Mesothelial cell of epicardium (in vitro differentiated cells): ENCODE data around the gene HSBP1L1. TPM values are rescaled to one million over a fixed set of nuclear protein-coding genes. Genes with fewer than 3 reads are reported as not detected.
"Not testable (repeated sequence)": the region's sequence is repeated elsewhere in the genome, so short reads cannot be mapped to it uniquely, and the experiment has no call there.

ENCODE experiments used
- DNase-seq, 2 experiments: peaks; one replicate each; pipeline ENCODE4 v3.0.0; 2021; ENCODE audit warnings: low spot score in 2 of 2; ENCODE audit not compliant: unreplicated experiment in 2 of 2
- H3K27ac Mint-ChIP-seq: 2 replicates; pipeline ENCODE4 v1.8.0; 2021; ENCODE audit warnings: mixed read lengths
- H3K27me3 Mint-ChIP-seq: 2 replicates; pipeline ENCODE4 v1.8.0; 2021; ENCODE audit warnings: low read depth, mixed read lengths
- H3K36me3 Mint-ChIP-seq: 2 replicates; pipeline ENCODE4 v1.8.0; 2021; ENCODE audit warnings: mixed read lengths
- H3K4me1 Mint-ChIP-seq: 2 replicates; pipeline ENCODE4 v1.8.0; 2021; ENCODE audit warnings: mixed read lengths
- H3K4me3 Mint-ChIP-seq: 2 replicates; pipeline ENCODE4 v1.8.0; 2021; ENCODE audit warnings: mild to moderate bottlenecking, moderate library complexity, mixed read lengths
- H3K9me3 Mint-ChIP-seq: 2 replicates; pipeline ENCODE4 v1.8.0; 2021; ENCODE audit warnings: mixed read lengths
- CTCF ChIP-seq: fragments of 200-600 bp; sonication (generic); IDR thresholded peaks from one replicate; pipeline ENCODE4 v1.5.0; 2021; ENCODE audit warnings: antibody characterized with exemption; ENCODE audit not compliant: unreplicated experiment
- total RNA-seq: library from RNA; stranded (reverse); gene quantifications from 3 replicates; pipeline ENCODE4 v1.2.1, GENCODE V29; 2021

Gene HSBP1L1
- total RNA-seq, 1 donor from 2014 or later: 35.4 TPM

GRCh38 chr18:79988451-79989194, 24.2 kb downstream of the HSBP1L1 start, which contains the start of gene TXNL4A:
TXNL4A (minus strand) TSS chr18:79988563; CDS start chr18:79988392, 171 bp downstream.
- no peak for TF ChIP-seq CTCF
- peaks cover 28% of the 10 kb centered on the region for H3K4me1 Mint-ChIP-seq
- peaks cover 9% of the 10 kb centered on the region for H3K36me3 Mint-ChIP-seq
- H3K4me3 Mint-ChIP-seq: peak within 1 kb of the TSS; percentile 93
- peak; percentile 50 to 75 for DNase-seq
- H3K27ac Mint-ChIP-seq: peak within 1 kb of the TSS; percentile 100
- no peaks in the 10 kb centered on the region for H3K27me3 Mint-ChIP-seq
- H3K9me3 Mint-ChIP-seq: no peaks in the 10 kb centered on the region

- peaks cover 28% of the 10 kb centered on the region for H3K4me1 Mint-ChIP-seq
- no peaks in the 10 kb centered on the region for H3K9me3 Mint-ChIP-seq
- H3K27ac Mint-ChIP-seq: peak overlapping the region; percentile 100
- no peak for TF ChIP-seq CTCF
- H3K4me3 Mint-ChIP-seq: peak overlapping the region; percentile 93
- H3K36me3 Mint-ChIP-seq: peaks cover 6% of the 10 kb centered on the region
- H3K27me3 Mint-ChIP-seq: no peaks in the 10 kb centered on the region
- no peak for DNase-seq
These were observed 24.7 kb downstream of the HSBP1L1 start for GRCh38 chr18:79989195-79989497.

GRCh38 chr18:79991494-79991893, 27.1 kb downstream of the HSBP1L1 start:
- Mint-ChIP-seq H3K4me3 (no peak overlapping the region), H3K36me3 (no peaks in the 10 kb centered on the region), H3K27ac (no peak overlapping the region), H3K9me3 (no peaks in the 10 kb centered on the region), H3K27me3 (no peaks in the 10 kb centered on the region), H3K4me1 (peaks cover 22% of the 10 kb centered on the region)
- no peak for TF ChIP-seq CTCF
- DNase-seq: no peak

GRCh38 chr18:79999701-80000100, 35.3 kb downstream of the HSBP1L1 start:
- H3K9me3 Mint-ChIP-seq: peaks cover 16% of the 10 kb centered on the region
- not testable (repeated sequence) for H3K4me3 Mint-ChIP-seq, H3K36me3 Mint-ChIP-seq, H3K4me1 Mint-ChIP-seq, H3K27me3 Mint-ChIP-seq, DNase-seq, H3K27ac Mint-ChIP-seq

GRCh38 chr18:80000877-80001276, 36.4 kb downstream of the HSBP1L1 start:
- no peak overlapping the region for H3K4me3 Mint-ChIP-seq
- peaks cover 16% of the 10 kb centered on the region for H3K9me3 Mint-ChIP-seq
- no peaks in the 10 kb centered on the region for H3K4me1 Mint-ChIP-seq
- no peak for TF ChIP-seq CTCF
- no peak for DNase-seq
- H3K36me3 Mint-ChIP-seq: peaks cover 7% of the 10 kb centered on the region
- H3K27me3 Mint-ChIP-seq: no peaks in the 10 kb centered on the region
- H3K27ac Mint-ChIP-seq: no peak overlapping the region

- H3K27ac Mint-ChIP-seq: no peak overlapping the region
- no peak overlapping the region for H3K4me3 Mint-ChIP-seq
These were observed 38.0 kb downstream of the HSBP1L1 start for GRCh38 chr18:80002468-80002867.

More at GRCh38 chr18:80002468-80002867, 38.0 kb downstream of the HSBP1L1 start:
- Mint-ChIP-seq H3K27me3 (no peaks in the 10 kb centered on the region), H3K36me3 (peaks cover 7% of the 10 kb centered on the region), H3K9me3 (peaks cover 22% of the 10 kb centered on the region), H3K4me1 (no peaks in the 10 kb centered on the region)
- no peak for TF ChIP-seq CTCF
- DNase-seq: no peak
